ENCODE data around the gene APLF. TPM values are rescaled to one million over a fixed set of nuclear protein-coding genes. Genes with fewer than 3 reads are reported as not detected.
"Not testable (repeated sequence)": the region's sequence is repeated elsewhere in the genome, so short reads cannot be mapped to it uniquely, and the experiment has no call there.

The APLF gene
- total RNA-seq, 1 donor from 2014 or later: 3.8 TPM

- intact Hi-C loops (cut with micrococcal nuclease): no loop called here
- H3K27me3 Mint-ChIP-seq (ENCODE audit: low read depth): no peaks in the 10 kb centered on the region
- peaks cover 8% of the 10 kb centered on the region for H3K9me3 Mint-ChIP-seq
These were observed 24.2 kb downstream of the APLF start for GRCh38 chr2:68491582-68491981.

DNA sequence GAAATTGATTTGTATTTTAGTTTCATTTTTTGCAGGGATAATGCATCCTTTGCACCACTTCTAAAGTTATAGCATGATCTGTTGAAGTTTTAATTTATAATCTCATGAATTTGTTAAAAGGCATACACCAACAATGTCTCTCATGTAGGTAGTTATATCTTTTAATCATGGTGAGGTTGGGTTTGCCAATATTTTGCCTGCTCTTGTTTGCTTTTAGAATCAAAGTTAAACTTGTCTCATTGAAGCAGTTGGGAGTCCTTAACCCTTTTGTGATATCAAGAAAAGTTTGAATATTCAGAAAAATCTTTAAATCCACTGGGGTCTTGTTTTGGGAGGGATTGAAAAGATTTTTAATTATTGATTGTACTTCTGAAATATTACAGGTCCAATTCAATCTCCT is 31.7 kb downstream of the APLF start:
- no peak overlapping the region for H3K27ac Mint-ChIP-seq

More at GRCh38 chr2:68491582-68491981, 24.2 kb downstream of the APLF start:
- DNase-seq (ENCODE audit: low spot score): no peak
- peaks cover 11% of the 10 kb centered on the region for H3K4me1 Mint-ChIP-seq (ENCODE audit: low read depth)
- H3K27ac Mint-ChIP-seq: no peak overlapping the region
- no peak overlapping the region for H3K4me3 Mint-ChIP-seq (ENCODE audit: low read depth)
- H3K36me3 Mint-ChIP-seq (ENCODE audit: low read depth): peaks cover 11% of the 10 kb centered on the region

DNA sequence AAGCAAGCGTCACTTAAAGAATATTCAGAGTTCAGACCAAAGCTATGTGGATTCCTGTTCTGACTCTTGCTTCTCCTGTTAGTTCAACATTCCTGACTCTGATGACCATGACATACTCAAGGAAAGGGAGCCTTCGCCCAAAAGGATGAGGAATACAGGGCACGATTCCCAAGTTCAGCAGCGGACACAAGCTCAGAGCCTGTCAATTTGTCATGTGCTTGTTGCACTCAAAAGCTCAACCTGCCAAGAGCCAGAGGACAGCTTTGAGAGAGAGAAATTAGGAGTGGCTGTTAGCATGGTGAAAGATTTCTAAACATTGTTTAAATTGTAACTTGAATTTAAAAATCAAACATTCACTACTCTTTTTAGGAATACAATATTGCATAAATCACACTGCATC is 33.3 kb downstream of the APLF start:
- Mint-ChIP-seq H3K4me1 (ENCODE audit: low read depth) (no peaks in the 10 kb centered on the region), H3K36me3 (ENCODE audit: low read depth) (peaks cover 7% of the 10 kb centered on the region), H3K4me3 (ENCODE audit: low read depth) (no peak overlapping the region), H3K27ac (no peak overlapping the region), H3K9me3 (peaks cover 11% of the 10 kb centered on the region), H3K27me3 (ENCODE audit: low read depth) (peaks cover 3% of the 10 kb centered on the region)
- intact Hi-C loops (cut with micrococcal nuclease): no loop called here
- DNase-seq (ENCODE audit: low spot score): no peak

More for the DNA sequence above, 31.7 kb downstream of the APLF start:
- no peaks in the 10 kb centered on the region for H3K4me1 Mint-ChIP-seq (ENCODE audit: low read depth)
- peaks cover 3% of the 10 kb centered on the region for H3K27me3 Mint-ChIP-seq (ENCODE audit: low read depth)
- no peak for DNase-seq (ENCODE audit: low spot score)
- peaks cover 11% of the 10 kb centered on the region for H3K9me3 Mint-ChIP-seq
- no peak overlapping the region for H3K4me3 Mint-ChIP-seq (ENCODE audit: low read depth)
- H3K36me3 Mint-ChIP-seq (ENCODE audit: low read depth): peaks cover 11% of the 10 kb centered on the region
- intact Hi-C loops (cut with micrococcal nuclease): no loop called here

DNA sequence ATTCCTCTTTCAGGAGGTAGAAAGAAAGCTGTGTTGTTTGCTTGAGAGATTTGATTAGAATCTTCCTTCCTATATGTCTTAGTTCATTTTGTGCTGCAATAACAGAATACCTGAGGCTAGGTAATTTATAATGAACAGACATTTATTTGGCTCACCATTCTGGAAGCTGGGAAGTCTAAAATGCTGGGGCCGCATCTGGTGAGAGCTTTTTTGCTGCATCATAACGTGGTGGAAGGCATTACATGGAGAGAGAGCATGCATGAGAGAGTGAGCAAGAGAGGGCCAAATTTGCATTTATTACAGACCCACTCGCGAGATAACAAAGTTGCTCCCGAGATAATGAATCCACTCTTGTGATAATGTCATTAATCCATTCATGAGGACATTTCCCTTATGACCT is 34.4 kb downstream of the APLF start:
- intact Hi-C loops (cut with micrococcal nuclease): no loop called here
- no peak for DNase-seq (ENCODE audit: low spot score)

GRCh38 chr2:68505603-68506159 is 38.3 kb downstream of the APLF start:
- peaks cover 20% of the 10 kb centered on the region for H3K36me3 Mint-ChIP-seq (ENCODE audit: low read depth)
- peaks cover 12% of the 10 kb centered on the region for H3K9me3 Mint-ChIP-seq
- no peak overlapping the region for H3K4me3 Mint-ChIP-seq (ENCODE audit: low read depth)
- peaks cover 3% of the 10 kb centered on the region for H3K27me3 Mint-ChIP-seq (ENCODE audit: low read depth)
- H3K27ac Mint-ChIP-seq: no peak overlapping the region
- intact Hi-C loops (cut with micrococcal nuclease): no loop called here
- peaks cover 10% of the 10 kb centered on the region for H3K4me1 Mint-ChIP-seq (ENCODE audit: low read depth)
- no peak for DNase-seq (ENCODE audit: low spot score)

More for the DNA sequence above, 34.4 kb downstream of the APLF start:
- peaks cover 6% of the 10 kb centered on the region for H3K9me3 Mint-ChIP-seq
- H3K4me1 Mint-ChIP-seq (ENCODE audit: low read depth): peaks cover 10% of the 10 kb centered on the region
- H3K27ac Mint-ChIP-seq: no peak overlapping the region
- H3K36me3 Mint-ChIP-seq (ENCODE audit: low read depth): peaks cover 9% of the 10 kb centered on the region
- H3K27me3 Mint-ChIP-seq (ENCODE audit: low read depth): peaks cover 3% of the 10 kb centered on the region
- no peak overlapping the region for H3K4me3 Mint-ChIP-seq (ENCODE audit: low read depth)

GRCh38 chr2:68506170-68506569 is 38.8 kb downstream of the APLF start:
- peaks cover under 1% of the 10 kb centered on the region for H3K27me3 Mint-ChIP-seq (ENCODE audit: low read depth)
- H3K27ac Mint-ChIP-seq: no peak overlapping the region
- H3K4me1 Mint-ChIP-seq (ENCODE audit: low read depth): peaks cover 10% of the 10 kb centered on the region
- intact Hi-C loops (cut with micrococcal nuclease): no loop called here
- no peak overlapping the region for H3K4me3 Mint-ChIP-seq (ENCODE audit: low read depth)
- H3K36me3 Mint-ChIP-seq (ENCODE audit: low read depth): peaks cover 20% of the 10 kb centered on the region
- no peak for DNase-seq (ENCODE audit: low spot score)
- peaks cover 12% of the 10 kb centered on the region for H3K9me3 Mint-ChIP-seq

DNA sequence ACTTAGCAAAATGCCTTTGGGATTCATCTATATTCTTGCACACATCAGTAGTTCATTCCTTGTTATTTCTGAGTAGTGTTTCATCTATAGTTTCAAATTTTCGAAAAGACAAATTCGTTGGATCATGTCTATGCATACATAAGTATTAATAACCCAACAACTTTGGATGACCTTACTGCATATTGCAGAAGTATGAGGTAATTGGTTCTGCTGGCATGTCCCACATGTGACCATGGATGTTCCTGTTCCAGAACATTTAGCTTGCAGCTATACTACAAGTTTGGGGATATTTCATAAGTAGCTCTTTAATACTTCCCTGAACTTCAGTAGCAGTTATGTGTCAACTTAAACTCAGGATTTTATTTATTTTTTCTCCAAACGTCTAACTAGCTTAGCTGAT is 44.9 kb downstream of the APLF start:
- Mint-ChIP-seq H3K4me3 (ENCODE audit: low read depth) (no peak overlapping the region), H3K4me1 (ENCODE audit: low read depth) (no peaks in the 10 kb centered on the region), H3K27me3 (ENCODE audit: low read depth) (no peaks in the 10 kb centered on the region), H3K36me3 (ENCODE audit: low read depth) (peaks cover 10% of the 10 kb centered on the region), H3K27ac (no peak overlapping the region), H3K9me3 (peaks cover 11% of the 10 kb centered on the region)
- no peak for DNase-seq (ENCODE audit: low spot score)
- intact Hi-C loops (cut with micrococcal nuclease): no loop called here

GRCh38 chr2:68512966-68513365 is 45.6 kb downstream of the APLF start:
- peaks cover 7% of the 10 kb centered on the region for H3K9me3 Mint-ChIP-seq
- intact Hi-C loops (cut with micrococcal nuclease): no loop called here
- no peak for DNase-seq (ENCODE audit: low spot score)
- H3K36me3 Mint-ChIP-seq (ENCODE audit: low read depth): peaks cover 7% of the 10 kb centered on the region
- H3K27me3 Mint-ChIP-seq (ENCODE audit: low read depth): no peaks in the 10 kb centered on the region
- H3K4me1 Mint-ChIP-seq (ENCODE audit: low read depth): no peaks in the 10 kb centered on the region
- H3K4me3 Mint-ChIP-seq (ENCODE audit: low read depth): no peak overlapping the region
- H3K27ac Mint-ChIP-seq: no peak overlapping the region

DNA sequence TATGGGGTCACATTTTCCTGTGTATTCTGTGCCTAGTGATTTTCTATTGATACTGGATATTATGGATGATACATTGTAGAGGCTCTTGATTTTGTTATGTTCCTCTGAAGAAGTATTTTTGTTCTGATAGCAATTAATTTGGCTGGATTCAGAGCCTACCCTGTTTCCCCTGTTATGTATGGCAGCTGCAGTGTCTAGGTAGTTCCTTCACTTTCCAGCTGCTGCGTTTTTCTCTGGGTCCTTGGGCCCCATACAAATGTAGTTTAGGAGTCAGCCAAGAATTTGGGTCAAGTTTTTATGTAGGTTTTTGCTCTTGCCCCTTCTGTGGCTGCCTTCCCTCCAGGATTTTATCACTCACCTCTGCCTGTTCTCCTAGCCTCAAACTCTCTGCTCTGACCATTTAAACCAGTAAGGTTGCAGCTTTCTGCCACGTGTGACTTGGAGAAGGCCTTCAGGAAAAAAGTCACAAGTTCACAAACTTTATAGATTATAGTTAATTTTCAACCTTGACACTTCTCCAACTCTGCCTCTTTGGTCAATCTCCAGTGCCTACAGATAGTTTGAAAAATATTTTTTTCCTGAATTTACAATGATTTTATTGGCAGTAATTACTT is 47.0 kb downstream of the APLF start:
- no peaks in the 10 kb centered on the region for H3K27me3 Mint-ChIP-seq (ENCODE audit: low read depth)
- H3K9me3 Mint-ChIP-seq: no peaks in the 10 kb centered on the region

DNA sequence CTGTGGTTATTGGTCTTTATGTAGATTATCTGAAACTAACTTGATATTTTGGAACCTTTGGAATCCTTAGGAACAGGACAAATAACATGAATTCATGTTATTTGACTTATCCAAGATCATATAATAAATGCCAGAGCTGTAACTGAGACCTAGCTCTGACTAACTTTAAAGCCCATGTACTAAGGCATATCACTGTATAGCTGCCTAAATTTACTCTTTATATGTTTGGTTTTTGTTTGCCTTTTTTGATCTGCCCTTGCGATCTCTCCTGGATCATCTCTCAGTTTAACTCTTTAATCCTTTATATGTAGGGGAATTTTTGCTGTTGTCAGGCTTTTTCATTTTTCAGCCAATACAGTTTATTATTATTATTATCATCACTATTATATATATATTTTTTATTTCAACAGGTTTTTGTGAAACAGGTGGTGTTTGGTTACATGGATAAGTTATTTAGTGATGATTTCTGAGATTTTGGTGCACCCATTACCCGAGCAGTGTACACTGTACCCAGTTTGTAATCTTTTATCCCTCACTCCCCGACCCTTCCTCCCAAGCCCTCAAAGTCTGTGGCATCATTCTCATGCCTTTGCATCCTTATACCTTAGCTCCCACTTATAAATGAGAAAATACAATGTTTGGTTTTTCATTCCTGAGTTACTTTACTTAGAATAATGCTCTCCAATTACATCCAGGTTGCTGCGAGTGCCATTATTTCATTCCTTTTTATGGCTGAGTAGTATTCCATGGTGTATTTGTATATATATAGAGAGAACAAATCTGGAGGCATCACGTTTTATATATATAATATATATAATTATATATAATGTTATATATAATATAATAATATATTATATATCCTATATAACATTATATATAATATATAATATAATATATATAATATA is 48.9 kb downstream of the APLF start:
- DNase-seq (ENCODE audit: low spot score): no peak
- peaks cover 19% of the 10 kb centered on the region for H3K4me1 Mint-ChIP-seq (ENCODE audit: low read depth)
- intact Hi-C loops (cut with micrococcal nuclease): no loop called here
- H3K36me3 Mint-ChIP-seq (ENCODE audit: low read depth): no peaks in the 10 kb centered on the region
- no peak overlapping the region for H3K27ac Mint-ChIP-seq
- H3K27me3 Mint-ChIP-seq (ENCODE audit: low read depth): no peaks in the 10 kb centered on the region
- H3K9me3 Mint-ChIP-seq: no peaks in the 10 kb centered on the region
- no peak overlapping the region for H3K4me3 Mint-ChIP-seq (ENCODE audit: low read depth)

More for the DNA sequence above, 47.0 kb downstream of the APLF start:
- Mint-ChIP-seq H3K36me3 (ENCODE audit: low read depth) (no peaks in the 10 kb centered on the region), H3K27ac (no peak overlapping the region), H3K4me1 (ENCODE audit: low read depth) (peaks cover 3% of the 10 kb centered on the region), H3K4me3 (ENCODE audit: low read depth) (no peak overlapping the region)
- DNase-seq (ENCODE audit: low spot score): no peak
- intact Hi-C loops (cut with micrococcal nuclease): no loop called here

DNA sequence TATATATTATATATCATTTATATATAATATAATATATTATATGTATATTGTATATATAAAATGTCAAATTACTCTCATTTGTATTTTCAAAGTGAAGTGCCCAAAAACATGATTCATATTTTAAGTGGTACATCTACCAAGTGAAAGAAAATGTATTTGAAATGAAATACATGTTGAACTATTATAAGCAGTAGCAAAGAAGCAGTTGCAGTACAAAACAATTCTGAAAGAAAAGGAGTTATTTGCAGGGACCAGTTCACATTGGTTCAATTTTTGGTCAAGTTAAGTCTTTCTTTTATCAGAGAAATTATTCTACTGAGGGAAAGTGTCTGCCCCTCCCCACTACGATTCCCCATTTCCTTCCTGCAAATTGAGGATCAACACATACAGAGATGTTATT is 51.9 kb downstream of the APLF start:
- Mint-ChIP-seq H3K27ac (no peak overlapping the region), H3K9me3 (no peaks in the 10 kb centered on the region), H3K4me3 (ENCODE audit: low read depth) (no peak overlapping the region), H3K36me3 (ENCODE audit: low read depth) (no peaks in the 10 kb centered on the region), H3K4me1 (ENCODE audit: low read depth) (peaks cover 22% of the 10 kb centered on the region), H3K27me3 (ENCODE audit: low read depth) (no peaks in the 10 kb centered on the region)
- no peak for DNase-seq (ENCODE audit: low spot score)
- intact Hi-C loops (cut with micrococcal nuclease): no loop called here

DNA sequence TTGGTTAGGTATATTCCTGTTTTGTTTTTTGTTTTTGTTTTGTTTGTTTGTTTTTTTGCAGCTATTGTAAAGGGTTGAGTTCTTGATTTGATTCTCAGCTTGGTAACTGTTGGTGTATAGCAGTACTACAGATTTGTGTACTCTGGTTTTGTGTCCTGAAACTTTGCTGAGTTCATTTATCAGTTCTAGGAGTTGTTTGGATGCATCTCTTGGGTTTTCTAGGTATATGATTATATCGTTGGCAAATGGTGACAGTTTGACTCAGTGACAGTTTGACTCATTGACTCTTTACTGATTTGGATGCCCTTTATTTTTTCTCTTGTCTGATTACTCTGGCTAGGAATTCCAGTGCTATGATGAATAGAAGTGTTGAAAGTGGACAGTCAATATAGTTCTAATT is 53.7 kb downstream of the APLF start:
- Mint-ChIP-seq H3K36me3 (ENCODE audit: low read depth) (peaks cover 2% of the 10 kb centered on the region), H3K27me3 (ENCODE audit: low read depth) (no peaks in the 10 kb centered on the region), H3K9me3 (no peaks in the 10 kb centered on the region), H3K4me3 (ENCODE audit: low read depth) (no peak overlapping the region), H3K4me1 (ENCODE audit: low read depth) (peaks cover 22% of the 10 kb centered on the region), H3K27ac (peak overlapping the region; percentile 27)
- intact Hi-C loops (cut with micrococcal nuclease): loop anchor here (1.0 to 10.0 kb wide), 8 partner anchors 16 to 391 kb away; no protein-coding TSS in a partner anchor
- DNase-seq (ENCODE audit: low spot score): no peak

GRCh38 chr2:68526943-68527342 is 59.6 kb downstream of the APLF start:
- not testable (repeated sequence) for H3K4me1 Mint-ChIP-seq (ENCODE audit: low read depth); H3K27me3 Mint-ChIP-seq (ENCODE audit: low read depth); H3K36me3 Mint-ChIP-seq (ENCODE audit: low read depth); H3K27ac Mint-ChIP-seq; H3K9me3 Mint-ChIP-seq; DNase-seq (ENCODE audit: low spot score); H3K4me3 Mint-ChIP-seq (ENCODE audit: low read depth)
- intact Hi-C loops (cut with micrococcal nuclease): loop anchor here (10.0 kb wide), 1 partner anchor 142 kb away; no protein-coding TSS in a partner anchor

All from activated T-helper 2 cell treated with anti-CD3 and anti-CD28 coated beads, Interferon-gamma antibody, Interleukin-2, Interleukin-4, amounts not matched to agents 10 μg/mL and 5 μg/mL and 100 μg/mL, durations not matched to agents 14 hours and 24 hours and 36 hours (primary cell).